Breast epithelium (tissue), 3 donors: Measurements from ENCODE around the gene ITGAE.

Source experiments
- CTCF ChIP-seq, 3 donors: fragments of 450-650 bp; IDR thresholded peaks; one replicate each; pipeline ENCODE4 v1.5.1; 2016 to 2017; ENCODE audit warnings: antibody characterized with exemption in 3 of 3, mild to moderate bottlenecking in 3 of 3, moderate library complexity in 3 of 3
- POLR2A ChIP-seq: fragments of 450-650 bp; IDR thresholded peaks from one replicate; pipeline ENCODE4 v1.6.1; 2016; ENCODE audit warnings: antibody characterized with exemption, mild to moderate bottlenecking, moderate library complexity
- POLR2AphosphoS5 ChIP-seq, 3 donors: sonication (generic); formaldehyde crosslinking; IDR thresholded peaks; one replicate each; pipeline ENCODE4 v1.6.1; 2017; ENCODE audit warnings: antibody characterized with exemption in 3 of 3

- no peak for TF ChIP-seq POLR2A
- no peak for TF ChIP-seq CTCF (IDR thresholded peaks at IDR 0.05)
- TF ChIP-seq POLR2AphosphoS5 (IDR thresholded peaks at IDR 0.05): no peak
These were observed 95.9 kb downstream of the ITGAE start for GRCh38 chr17:3704931-3705717.
